HEK293 (cell line): ENCODE measurements around the gene SCYL1.

Source experiments
- CTCF ChIA-PET: fragments of 350-600 bp; formaldehyde crosslinking; extraction: SDS; loops from one replicate; lab custom pipeline; 2021; ENCODE audit warnings: antibody characterized with exemption; lab: Yijun Ruan, JAX
- POLR2A ChIA-PET: fragments of 300-600 bp; formaldehyde crosslinking; extraction: SDS; loops from one replicate; lab custom pipeline; 2020; ENCODE audit warnings: antibody characterized with exemption, inconsistent platforms; lab: Yijun Ruan, JAX
- H3K27ac ChIP-seq: fragments of 200-500 bp; sonication (Bioruptor generic); 2 replicates; pipeline ENCODE4 v1.5.1; 2014; ENCODE audit warnings: low read depth, low read length, control low read depth, inconsistent platforms; ENCODE audit errors: extremely low read depth
- H3K36me3 ChIP-seq, 2 experiments: fragments of 200-500 bp in 1 of 2; sonication (Bioruptor generic) in 1 of 2; 1 replicate in 1 of 2; 2 replicates in 1 of 2; pipeline ENCODE4 v1.5.1; 2014 to 2017; ENCODE audit warnings: inconsistent platforms in 2 of 2, low read length in 2 of 2; ENCODE audit not compliant: control insufficient read depth in 2 of 2, insufficient read depth in 1 of 2
- H3K4me1 ChIP-seq: fragments of 200-500 bp; sonication (Bioruptor generic); 2 replicates; pipeline ENCODE4 v1.5.1; 2014; ENCODE audit warnings: mild to moderate bottlenecking, low read length, inconsistent platforms; ENCODE audit not compliant: control insufficient read depth, insufficient read depth
- H3K4me3 ChIP-seq: 2 replicates; pipeline ENCODE4 v1.5.1; 2011; ENCODE audit warnings: low read depth, mild to moderate bottlenecking, control low read depth, low read length, moderate library complexity
- H3K9me3 ChIP-seq: fragments of 200-500 bp; sonication (Bioruptor generic); 2 replicates; pipeline ENCODE4 v1.5.1; 2014; ENCODE audit warnings: low read depth, low read length, inconsistent platforms; ENCODE audit not compliant: control insufficient read depth, insufficient read depth
- BCL11A ChIP-seq: fragments of 450-650 bp; formaldehyde crosslinking; IDR thresholded peaks from 2 replicates; pipeline ENCODE4 v1.5.1; 2016; ENCODE audit warnings: low read depth, missing biosample characterization, missing genetic modification characterization
- INSM2 ChIP-seq: fragments of 450-650 bp; formaldehyde crosslinking; IDR thresholded peaks from 2 replicates; pipeline ENCODE4 v1.5.1; 2016; ENCODE audit warnings: missing biosample characterization, missing genetic modification characterization
- PRDM1 ChIP-seq: fragments of 450-650 bp; formaldehyde crosslinking; IDR thresholded peaks from 2 replicates; pipeline ENCODE4; 2016; ENCODE audit warnings: missing biosample characterization, missing genetic modification characterization
- PRDM10 ChIP-seq: fragments of 450-650 bp; formaldehyde crosslinking; IDR thresholded peaks from 2 replicates; pipeline ENCODE4 v1.5.1; 2016; ENCODE audit warnings: missing biosample characterization, missing genetic modification characterization
- SCRT1 ChIP-seq: fragments of 450-650 bp; formaldehyde crosslinking; IDR thresholded peaks from 2 replicates; pipeline ENCODE4 v1.5.1; 2016; ENCODE audit warnings: missing biosample characterization, missing genetic modification characterization, borderline replicate concordance
- WT1 ChIP-seq: fragments of 450-650 bp; formaldehyde crosslinking; IDR thresholded peaks from 2 replicates; pipeline ENCODE4 v1.5.1; 2016; ENCODE audit warnings: missing biosample characterization, missing genetic modification characterization
- ZIC2 ChIP-seq: fragments of 450-650 bp; formaldehyde crosslinking; IDR thresholded peaks from 2 replicates; pipeline ENCODE4 v1.5.1; 2016; ENCODE audit warnings: missing biosample characterization, missing genetic modification characterization
- ZNF16 ChIP-seq: fragments of 450-650 bp; formaldehyde crosslinking; IDR thresholded peaks from 2 replicates; pipeline ENCODE4 v1.5.1; 2016; ENCODE audit warnings: low read depth, missing biosample characterization, missing genetic modification characterization
- ZNF214 ChIP-seq: fragments of 450-650 bp; formaldehyde crosslinking; IDR thresholded peaks from 2 replicates; pipeline ENCODE4 v1.5.1; 2017; ENCODE audit warnings: missing biosample characterization, mild to moderate bottlenecking, missing genetic modification characterization, borderline replicate concordance
- ZNF221 ChIP-seq: fragments of 450-650 bp; formaldehyde crosslinking; IDR thresholded peaks from 2 replicates; pipeline ENCODE4 v1.5.1; 2017; ENCODE audit warnings: missing biosample characterization, missing genetic modification characterization, borderline replicate concordance
- ZNF292 ChIP-seq: fragments of 450-650 bp; formaldehyde crosslinking; IDR thresholded peaks from 2 replicates; pipeline ENCODE4 v1.5.1; 2016; ENCODE audit warnings: low read depth, missing biosample characterization, missing genetic modification characterization, borderline replicate concordance
- ZNF548 ChIP-seq: fragments of 450-650 bp; formaldehyde crosslinking; IDR thresholded peaks from 2 replicates; pipeline ENCODE4 v1.5.1; 2016; ENCODE audit warnings: missing biosample characterization, missing genetic modification characterization
- ZNF629 ChIP-seq: fragments of 450-650 bp; formaldehyde crosslinking; IDR thresholded peaks from 2 replicates; pipeline ENCODE4 v1.5.1; 2017; ENCODE audit warnings: missing biosample characterization, missing genetic modification characterization
- ZNF791 ChIP-seq: fragments of 450-650 bp; formaldehyde crosslinking; IDR thresholded peaks from 2 replicates; pipeline ENCODE4 v1.5.1; 2016; ENCODE audit warnings: missing biosample characterization, missing genetic modification characterization
- ZNF792 ChIP-seq: fragments of 450-650 bp; formaldehyde crosslinking; IDR thresholded peaks from 2 replicates; pipeline ENCODE4 v1.5.1; 2016; ENCODE audit warnings: missing biosample characterization, missing genetic modification characterization
- TF ChIP-seq, protein P1 (sequence below): fragments of 450-650 bp; formaldehyde crosslinking; IDR thresholded peaks from 2 replicates; pipeline ENCODE4 v1.5.1; 2016; ENCODE audit warnings: missing biosample characterization, missing genetic modification characterization
- TF ChIP-seq, protein P2 (sequence below): fragments of 450-650 bp; formaldehyde crosslinking; IDR thresholded peaks from 2 replicates; pipeline ENCODE4 v1.5.1; 2016; ENCODE audit warnings: missing biosample characterization, missing genetic modification characterization

The SCYL1 gene

GRCh38 chr11:65585396-65586246, 60.7 kb downstream of the SCYL1 start:
- peaks cover 0 to 3% of the 10 kb centered on the region in 2 experiments; a peak in 1 of 3 replicates for H3K36me3 ChIP-seq
- H3K9me3 ChIP-seq: no peaks in the 10 kb centered on the region
- CTCF ChIA-PET: interaction anchor here (0.8 to 1.6 kb wide), 4 partner anchors 9 to 44 kb away, joined by 3 to 12 read pairs (median 3); partner anchors contain the start of gene KCNK7
- no peaks in the 10 kb centered on the region for H3K4me1 ChIP-seq
- no peak overlapping the region for H3K4me3 ChIP-seq
- TF ChIP-seq ZNF16 (tag by site-specific recombination) (no peak), WT1 (tag by site-specific recombination) (no peak), ZNF791 (tag by site-specific recombination) (no peak), ZNF221 (tag by site-specific recombination) (no peak), INSM2 (no peak), ZNF792 (no peak), ZNF629 (tag by site-specific recombination) (no peak), BCL11A (tag by site-specific recombination) (no peak), ZNF292 (no peak), ZIC2 (tag by site-specific recombination) (peak; percentile 73), PRDM10 (tag by site-specific recombination) (peak; percentile 14; the same call in 1 of the 2 replicates), PRDM1 (tag by site-specific recombination) (no peak), ZNF548 (tag by site-specific recombination) (no peak), SCRT1 (tag by site-specific recombination) (no peak), ZNF214 (tag by site-specific recombination) (no peak)
- TF ChIP-seq, protein P1, sequence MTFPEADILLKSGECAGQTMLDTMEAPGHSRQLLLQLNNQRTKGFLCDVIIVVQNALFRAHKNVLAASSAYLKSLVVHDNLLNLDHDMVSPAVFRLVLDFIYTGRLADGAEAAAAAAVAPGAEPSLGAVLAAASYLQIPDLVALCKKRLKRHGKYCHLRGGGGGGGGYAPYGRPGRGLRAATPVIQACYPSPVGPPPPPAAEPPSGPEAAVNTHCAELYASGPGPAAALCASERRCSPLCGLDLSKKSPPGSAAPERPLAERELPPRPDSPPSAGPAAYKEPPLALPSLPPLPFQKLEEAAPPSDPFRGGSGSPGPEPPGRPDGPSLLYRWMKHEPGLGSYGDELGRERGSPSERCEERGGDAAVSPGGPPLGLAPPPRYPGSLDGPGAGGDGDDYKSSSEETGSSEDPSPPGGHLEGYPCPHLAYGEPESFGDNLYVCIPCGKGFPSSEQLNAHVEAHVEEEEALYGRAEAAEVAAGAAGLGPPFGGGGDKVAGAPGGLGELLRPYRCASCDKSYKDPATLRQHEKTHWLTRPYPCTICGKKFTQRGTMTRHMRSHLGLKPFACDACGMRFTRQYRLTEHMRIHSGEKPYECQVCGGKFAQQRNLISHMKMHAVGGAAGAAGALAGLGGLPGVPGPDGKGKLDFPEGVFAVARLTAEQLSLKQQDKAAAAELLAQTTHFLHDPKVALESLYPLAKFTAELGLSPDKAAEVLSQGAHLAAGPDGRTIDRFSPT (tag by site-specific recombination): no peak
- no peak overlapping the region for H3K27ac ChIP-seq
- POLR2A ChIA-PET: interaction anchor here (1.3 to 1.8 kb wide), 3 partner anchors 10 to 29 kb away, joined by 3 to 8 read pairs (median 6); partner anchors contain the start of genes EHBP1L1, KCNK7 and PCNX3

DNA sequence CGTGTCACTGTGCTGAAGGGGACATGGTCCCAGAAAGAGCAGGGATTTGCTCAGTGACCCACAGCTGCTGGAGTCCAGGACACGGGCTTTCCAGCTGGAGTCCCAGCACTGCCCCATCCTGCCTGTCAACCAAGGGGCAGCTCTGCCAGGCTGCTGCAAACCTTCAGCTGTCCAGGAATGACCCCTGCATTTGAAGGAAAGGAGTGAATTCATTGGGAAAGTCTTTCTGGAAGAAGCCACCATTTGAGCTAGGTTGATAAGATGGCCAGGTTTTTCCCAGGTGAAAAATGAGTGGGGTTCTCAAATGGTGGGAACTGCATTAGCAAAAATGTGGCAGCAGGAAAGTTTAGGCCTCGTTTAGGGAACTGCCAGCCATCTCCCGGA, 61.4 kb downstream of the SCYL1 start:
- POLR2A ChIA-PET: interaction anchor here (1.0 to 1.8 kb wide), 4 partner anchors 9 to 29 kb away, joined by 3 to 8 read pairs (median 4); partner anchors contain the start of genes EHBP1L1, KCNK7 and PCNX3

More for the DNA sequence above, 61.4 kb downstream of the SCYL1 start:
- Histone ChIP-seq H3K36me3 (peaks cover 0 to 3% of the 10 kb centered on the region in 2 experiments; a peak in 1 of 3 replicates), H3K4me1 (no peaks in the 10 kb centered on the region), H3K9me3 (no peaks in the 10 kb centered on the region), H3K4me3 (no peak overlapping the region), H3K27ac (no peak overlapping the region)
- TF ChIP-seq, protein P2, sequence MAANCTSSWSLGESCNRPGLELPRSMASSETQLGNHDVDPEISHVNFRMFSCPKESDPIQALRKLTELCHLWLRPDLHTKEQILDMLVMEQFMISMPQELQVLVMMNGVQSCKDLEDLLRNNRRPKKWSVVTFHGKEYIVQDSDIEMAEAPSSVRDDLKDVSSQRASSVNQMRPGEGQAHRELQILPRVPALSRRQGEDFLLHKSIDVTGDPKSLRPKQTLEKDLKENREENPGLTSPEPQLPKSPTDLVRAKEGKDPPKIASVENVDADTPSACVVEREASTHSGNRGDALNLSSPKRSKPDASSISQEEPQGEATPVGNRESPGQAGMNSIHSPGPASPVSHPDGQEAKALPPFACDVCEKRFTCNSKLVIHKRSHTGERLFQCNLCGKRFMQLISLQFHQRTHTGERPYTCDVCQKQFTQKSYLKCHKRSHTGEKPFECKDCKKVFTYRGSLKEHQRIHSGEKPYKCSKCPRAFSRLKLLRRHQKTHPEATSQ (tag by site-specific recombination): no peak
- CTCF ChIA-PET: interaction anchor here (0.9 to 4.4 kb wide), 6 partner anchors 9 to 45 kb away, joined by 3 to 28 read pairs (median 6); partner anchors contain the start of genes EHBP1L1, FAM89B and KCNK7
